ENCODE results near the gene TMEM191C.
"Not testable (repeated sequence)": the region's sequence is repeated elsewhere in the genome, so short reads cannot be mapped to it uniquely, and the experiment has no call there.

DNA sequence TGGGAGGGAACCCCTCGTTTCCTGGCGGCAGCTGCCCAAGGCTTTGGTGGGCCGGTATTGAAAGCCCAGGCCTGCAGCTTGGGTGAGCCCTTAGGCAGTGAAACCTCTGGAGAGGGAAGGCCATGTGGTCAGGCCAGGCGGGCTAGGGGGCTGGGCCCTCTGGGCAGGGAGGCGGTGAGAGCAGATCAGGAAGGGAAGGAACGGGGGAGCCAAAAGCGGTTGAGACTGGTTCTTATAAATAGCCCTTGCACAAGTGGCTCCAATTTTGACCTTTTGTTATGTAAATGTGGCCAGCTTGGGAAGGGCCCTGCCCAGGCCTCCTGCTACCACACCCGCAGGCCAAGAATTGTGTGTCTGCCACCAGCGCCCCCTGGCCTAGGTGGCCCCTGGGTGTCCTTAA, 25.1 kb upstream of the TMEM191C start:
- TF ChIP-seq POLR2AphosphoS5, POLR2A (IDR thresholded peaks at IDR 0.05): not testable (repeated sequence)
- TF ChIP-seq, protein P1, sequence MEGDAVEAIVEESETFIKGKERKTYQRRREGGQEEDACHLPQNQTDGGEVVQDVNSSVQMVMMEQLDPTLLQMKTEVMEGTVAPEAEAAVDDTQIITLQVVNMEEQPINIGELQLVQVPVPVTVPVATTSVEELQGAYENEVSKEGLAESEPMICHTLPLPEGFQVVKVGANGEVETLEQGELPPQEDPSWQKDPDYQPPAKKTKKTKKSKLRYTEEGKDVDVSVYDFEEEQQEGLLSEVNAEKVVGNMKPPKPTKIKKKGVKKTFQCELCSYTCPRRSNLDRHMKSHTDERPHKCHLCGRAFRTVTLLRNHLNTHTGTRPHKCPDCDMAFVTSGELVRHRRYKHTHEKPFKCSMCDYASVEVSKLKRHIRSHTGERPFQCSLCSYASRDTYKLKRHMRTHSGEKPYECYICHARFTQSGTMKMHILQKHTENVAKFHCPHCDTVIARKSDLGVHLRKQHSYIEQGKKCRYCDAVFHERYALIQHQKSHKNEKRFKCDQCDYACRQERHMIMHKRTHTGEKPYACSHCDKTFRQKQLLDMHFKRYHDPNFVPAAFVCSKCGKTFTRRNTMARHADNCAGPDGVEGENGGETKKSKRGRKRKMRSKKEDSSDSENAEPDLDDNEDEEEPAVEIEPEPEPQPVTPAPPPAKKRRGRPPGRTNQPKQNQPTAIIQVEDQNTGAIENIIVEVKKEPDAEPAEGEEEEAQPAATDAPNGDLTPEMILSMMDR (IDR thresholded peaks at IDR 0.05) = not testable (repeated sequence)

Measured in prostate gland (tissue), 2 donors.